HEK293 (cell line): Measurements from ENCODE around the gene CDCA5.

Source experiments
- CTCF ChIA-PET: fragments of 350-600 bp; formaldehyde crosslinking; extraction: SDS; loops from one replicate; lab custom pipeline; 2021; ENCODE audit warnings: antibody characterized with exemption; lab: Yijun Ruan, JAX
- POLR2A ChIA-PET: fragments of 300-600 bp; formaldehyde crosslinking; extraction: SDS; loops from one replicate; lab custom pipeline; 2020; ENCODE audit warnings: antibody characterized with exemption, inconsistent platforms; lab: Yijun Ruan, JAX
- H3K27ac ChIP-seq: fragments of 200-500 bp; sonication (Bioruptor generic); 2 replicates; pipeline ENCODE4 v1.5.1; 2014; ENCODE audit warnings: low read depth, low read length, control low read depth, inconsistent platforms; ENCODE audit errors: extremely low read depth
- H3K36me3 ChIP-seq, 2 experiments: fragments of 200-500 bp in 1 of 2; sonication (Bioruptor generic) in 1 of 2; 1 replicate in 1 of 2; 2 replicates in 1 of 2; pipeline ENCODE4 v1.5.1; 2014 to 2017; ENCODE audit warnings: inconsistent platforms in 2 of 2, low read length in 2 of 2; ENCODE audit not compliant: control insufficient read depth in 2 of 2, insufficient read depth in 1 of 2
- H3K4me1 ChIP-seq: fragments of 200-500 bp; sonication (Bioruptor generic); 2 replicates; pipeline ENCODE4 v1.5.1; 2014; ENCODE audit warnings: mild to moderate bottlenecking, low read length, inconsistent platforms; ENCODE audit not compliant: control insufficient read depth, insufficient read depth
- H3K4me3 ChIP-seq: 2 replicates; pipeline ENCODE4 v1.5.1; 2011; ENCODE audit warnings: low read depth, mild to moderate bottlenecking, control low read depth, low read length, moderate library complexity
- H3K9me3 ChIP-seq: fragments of 200-500 bp; sonication (Bioruptor generic); 2 replicates; pipeline ENCODE4 v1.5.1; 2014; ENCODE audit warnings: low read depth, low read length, inconsistent platforms; ENCODE audit not compliant: control insufficient read depth, insufficient read depth
- EGR2 ChIP-seq: fragments of 450-650 bp; formaldehyde crosslinking; IDR thresholded peaks from 2 replicates; pipeline ENCODE4 v1.5.1; 2016; ENCODE audit warnings: low read depth, missing biosample characterization, missing genetic modification characterization
- ELK4 ChIP-seq: IDR thresholded peaks from 2 replicates; pipeline ENCODE4 v1.6.1; 2011; ENCODE audit warnings: mild to moderate bottlenecking, low read depth, low read length, borderline replicate concordance
- GLI4 ChIP-seq: fragments of 450-650 bp; formaldehyde crosslinking; IDR thresholded peaks from 2 replicates; pipeline ENCODE4 v1.5.1; 2016; ENCODE audit warnings: missing biosample characterization, missing genetic modification characterization
- GLIS1 ChIP-seq: fragments of 450-650 bp; formaldehyde crosslinking; IDR thresholded peaks from 2 replicates; pipeline ENCODE4 v1.5.1; 2016; ENCODE audit warnings: missing biosample characterization, missing genetic modification characterization
- KLF16 ChIP-seq: fragments of 450-650 bp; formaldehyde crosslinking; IDR thresholded peaks from 2 replicates; pipeline ENCODE4 v1.5.1; 2017; ENCODE audit warnings: missing biosample characterization, missing genetic modification characterization
- KLF7 ChIP-seq: fragments of 450-650 bp; formaldehyde crosslinking; IDR thresholded peaks from 2 replicates; pipeline ENCODE4 v1.5.1; 2016; ENCODE audit warnings: missing biosample characterization, missing genetic modification characterization, borderline replicate concordance
- KLF9 ChIP-seq: fragments of 450-650 bp; formaldehyde crosslinking; IDR thresholded peaks from 2 replicates; pipeline ENCODE4 v1.5.1; 2016; ENCODE audit warnings: missing biosample characterization, missing genetic modification characterization, low read depth
- PATZ1 ChIP-seq: fragments of 450-650 bp; formaldehyde crosslinking; IDR thresholded peaks from 2 replicates; pipeline ENCODE4 v1.5.1; 2016; ENCODE audit warnings: missing biosample characterization, missing genetic modification characterization
- REST ChIP-seq: fragments of 450-650 bp; formaldehyde crosslinking; IDR thresholded peaks from 2 replicates; pipeline ENCODE4 v1.5.1; 2016; ENCODE audit warnings: missing biosample characterization, missing genetic modification characterization
- ZBTB11 ChIP-seq: fragments of 450-650 bp; formaldehyde crosslinking; conservative IDR thresholded peaks from 2 replicates; pipeline ENCODE4 v1.5.1; 2016; ENCODE audit warnings: low read depth, missing biosample characterization, missing genetic modification characterization
- ZNF112 ChIP-seq: fragments of 450-650 bp; formaldehyde crosslinking; IDR thresholded peaks from 2 replicates; pipeline ENCODE4 v1.5.0; 2017; ENCODE audit warnings: missing biosample characterization, missing genetic modification characterization
- ZNF184 ChIP-seq: fragments of 450-650 bp; IDR thresholded peaks from 2 replicates; pipeline ENCODE4 v1.5.1; 2018; ENCODE audit warnings: missing biosample characterization, mild to moderate bottlenecking, missing genetic modification characterization
- ZNF248 ChIP-seq: fragments of 450-650 bp; formaldehyde crosslinking; IDR thresholded peaks from 2 replicates; pipeline ENCODE4 v1.5.1; 2017; ENCODE audit warnings: missing biosample characterization, missing genetic modification characterization
- ZNF292 ChIP-seq: fragments of 450-650 bp; formaldehyde crosslinking; IDR thresholded peaks from 2 replicates; pipeline ENCODE4 v1.5.1; 2016; ENCODE audit warnings: low read depth, missing biosample characterization, missing genetic modification characterization, borderline replicate concordance
- ZNF37A ChIP-seq: fragments of 450-650 bp; IDR thresholded peaks from 2 replicates; pipeline ENCODE4 v1.5.1; 2018; ENCODE audit warnings: missing biosample characterization, missing genetic modification characterization
- ZNF391 ChIP-seq: fragments of 450-650 bp; formaldehyde crosslinking; IDR thresholded peaks from 2 replicates; pipeline ENCODE4 v1.5.1; 2016; ENCODE audit warnings: low read depth, missing biosample characterization, missing genetic modification characterization, borderline replicate concordance
- ZNF530 ChIP-seq: fragments of 450-650 bp; formaldehyde crosslinking; IDR thresholded peaks from 2 replicates; pipeline ENCODE4 v1.5.1; 2016; ENCODE audit warnings: low read depth, missing biosample characterization, missing genetic modification characterization
- ZNF558 ChIP-seq: fragments of 450-650 bp; formaldehyde crosslinking; IDR thresholded peaks from 2 replicates; pipeline ENCODE4 v1.5.1; 2016; ENCODE audit warnings: missing biosample characterization, missing genetic modification characterization
- ZNF707 ChIP-seq: fragments of 450-650 bp; formaldehyde crosslinking; IDR thresholded peaks from 2 replicates; pipeline ENCODE4 v1.5.1; 2016; ENCODE audit warnings: missing biosample characterization, missing genetic modification characterization
- ZNF747 ChIP-seq: fragments of 450-650 bp; formaldehyde crosslinking; IDR thresholded peaks from 2 replicates; pipeline ENCODE4 v1.5.1; 2016; ENCODE audit warnings: missing biosample characterization, missing genetic modification characterization
- ZNF785 ChIP-seq: fragments of 450-650 bp; formaldehyde crosslinking; IDR thresholded peaks from 2 replicates; pipeline ENCODE4 v1.5.1; 2016; ENCODE audit warnings: missing biosample characterization, missing genetic modification characterization
- ZXDB ChIP-seq: fragments of 450-650 bp; formaldehyde crosslinking; IDR thresholded peaks from 2 replicates; pipeline ENCODE4 v1.5.1; 2016; ENCODE audit warnings: missing biosample characterization, missing genetic modification characterization
- TF ChIP-seq, protein P1 (sequence below): fragments of 450-650 bp; formaldehyde crosslinking; IDR thresholded peaks from 2 replicates; pipeline ENCODE4 v1.5.1; 2016; ENCODE audit warnings: missing biosample characterization, missing genetic modification characterization, low read depth

The CDCA5 gene

DNA sequence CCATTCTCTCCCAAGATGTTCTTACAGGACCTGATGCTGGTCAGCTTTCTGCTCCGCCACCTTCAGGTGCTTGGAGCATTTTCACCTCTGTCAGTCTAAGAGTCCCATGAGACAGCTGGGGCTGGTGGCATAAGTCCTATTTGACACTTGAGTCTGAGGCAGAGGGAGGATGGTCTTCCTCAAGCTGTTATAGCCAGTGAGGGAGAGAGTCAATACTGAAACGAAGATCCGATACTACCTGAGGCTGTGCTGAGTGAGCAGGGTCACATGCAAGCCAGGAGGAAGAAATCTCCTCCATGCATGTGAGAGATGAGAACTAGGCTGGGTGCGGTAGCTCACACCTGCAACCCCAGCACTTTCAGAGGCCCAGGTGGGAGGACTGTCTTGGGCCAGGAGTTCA is 5.8 kb upstream of the CDCA5 start (continued):
- TF ChIP-seq ZNF184 = no peak
- TF ChIP-seq KLF7 (tag by site-specific recombination) = no peak
- TF ChIP-seq ZNF112 (tag by site-specific recombination) = no peak
- no peak for TF ChIP-seq ZNF558 (tag by site-specific recombination)
- no peak for TF ChIP-seq GLIS1 (tag by site-specific recombination)
- no peak for TF ChIP-seq ZNF707
- no peak for TF ChIP-seq ZNF391 (tag by site-specific recombination)
- TF ChIP-seq GLI4 = no peak
- TF ChIP-seq REST (tag by site-specific recombination) = no peak
- TF ChIP-seq ELK4 = no peak
- TF ChIP-seq, all 188 proteins: peak for 0

GRCh38 chr11:65087827-65088226 is 4.0 kb upstream of the CDCA5 start:
- Histone ChIP-seq H3K27ac (no peak overlapping the region), H3K9me3 (no peaks in the 10 kb centered on the region), H3K4me3 (no peak overlapping the region), H3K4me1 (peaks cover 2% of the 10 kb centered on the region; the same call in 1 of the 2 replicates), H3K36me3 (peaks cover 0 to 51% of the 10 kb centered on the region in 2 experiments; a peak in 1 of 3 replicates)
- no peak for TF ChIP-seq ZNF292 (tag by site-specific recombination)
- no peak for TF ChIP-seq ZNF37A (tag by site-specific recombination)
- no peak for TF ChIP-seq ZNF785
- no peak for TF ChIP-seq ZBTB11 (tag by site-specific recombination)
- CTCF ChIA-PET = interaction anchor here (0.6 kb wide), 1 partner anchor 16 kb away, joined by 3 read pairs; no protein-coding TSS in a partner anchor
- POLR2A ChIA-PET = no interaction called here

GRCh38 chr11:65087216-65087615 is 3.4 kb upstream of the CDCA5 start:
- POLR2A ChIA-PET = interaction anchor here (0.9 kb wide), 1 partner anchor 15 kb away, joined by 4 read pairs; no protein-coding TSS in a partner anchor
- no peak for TF ChIP-seq KLF9
- no peak for TF ChIP-seq ZNF248 (tag by site-specific recombination)
- TF ChIP-seq ZXDB = no peak
- TF ChIP-seq PATZ1 = no peak
- TF ChIP-seq ZNF112 (tag by site-specific recombination) = no peak
- no peak for TF ChIP-seq ZNF747
- TF ChIP-seq ZNF530 (tag by site-specific recombination) = no peak
- TF ChIP-seq EGR2 (tag by site-specific recombination) = no peak
- TF ChIP-seq, protein P1, sequence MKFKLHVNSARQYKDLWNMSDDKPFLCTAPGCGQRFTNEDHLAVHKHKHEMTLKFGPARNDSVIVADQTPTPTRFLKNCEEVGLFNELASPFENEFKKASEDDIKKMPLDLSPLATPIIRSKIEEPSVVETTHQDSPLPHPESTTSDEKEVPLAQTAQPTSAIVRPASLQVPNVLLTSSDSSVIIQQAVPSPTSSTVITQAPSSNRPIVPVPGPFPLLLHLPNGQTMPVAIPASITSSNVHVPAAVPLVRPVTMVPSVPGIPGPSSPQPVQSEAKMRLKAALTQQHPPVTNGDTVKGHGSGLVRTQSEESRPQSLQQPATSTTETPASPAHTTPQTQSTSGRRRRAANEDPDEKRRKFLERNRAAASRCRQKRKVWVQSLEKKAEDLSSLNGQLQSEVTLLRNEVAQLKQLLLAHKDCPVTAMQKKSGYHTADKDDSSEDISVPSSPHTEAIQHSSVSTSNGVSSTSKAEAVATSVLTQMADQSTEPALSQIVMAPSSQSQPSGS = no peak
- TF ChIP-seq KLF16 (tag by site-specific recombination) = no peak

More at GRCh38 chr11:65087216-65087615, 3.4 kb upstream of the CDCA5 start:
- Histone ChIP-seq H3K9me3 (no peaks in the 10 kb centered on the region), H3K36me3 (peaks cover 0 to 56% of the 10 kb centered on the region in 2 experiments; a peak in 1 of 3 replicates), H3K4me1 (peaks cover 3% of the 10 kb centered on the region; the same call in 1 of the 2 replicates), H3K4me3 (no peak overlapping the region), H3K27ac (no peak overlapping the region)
- CTCF ChIA-PET = interaction anchor here (0.6 kb wide), 1 partner anchor 15 kb away, joined by 3 read pairs; no protein-coding TSS in a partner anchor
